Measurements from ENCODE around the gene B4GALT4.
"Not testable (repeated sequence)": the region's sequence is repeated elsewhere in the genome, so short reads cannot be mapped to it uniquely, and the experiment has no call there.

B4GALT4 gene

GRCh38 chr3:119205209-119205608 is 35.5 kb downstream of the B4GALT4 start:
- no peak for DNase-seq (ENCODE audit: low read depth in 2 of 2)

- no peak for DNase-seq (ENCODE audit: low read depth in 2 of 2)
Measured at GRCh38 chr3:119195911-119196310, 44.8 kb downstream of the B4GALT4 start.

- DNase-seq (ENCODE audit: low read depth in 2 of 2) = no peak
Measured at GRCh38 chr3:119195151-119195476, 45.6 kb downstream of the B4GALT4 start.

- DNase-seq (ENCODE audit: low read depth in 2 of 2) = no peak
Measured at GRCh38 chr3:119194237-119195150, 46.2 kb downstream of the B4GALT4 start.

- no peak for DNase-seq (ENCODE audit: low read depth in 2 of 2)
Measured at GRCh38 chr3:119191800-119192199, 48.9 kb downstream of the B4GALT4 start.

- no peak for DNase-seq (ENCODE audit: low read depth in 2 of 2)
Measured at GRCh38 chr3:119187266-119187665, 53.4 kb downstream of the B4GALT4 start.

GRCh38 chr3:119184796-119185570 is 55.7 kb downstream of the B4GALT4 start:
- DNase-seq (ENCODE audit: low read depth in 2 of 2) = no peak

- no peak for DNase-seq (ENCODE audit: low read depth in 2 of 2)
Measured at GRCh38 chr3:119184111-119184510, 56.6 kb downstream of the B4GALT4 start.

GRCh38 chr3:119181765-119182164 is 58.9 kb downstream of the B4GALT4 start:
- DNase-seq (ENCODE audit: low read depth in 2 of 2) = no peak

GRCh38 chr3:119177321-119177720 is 63.4 kb downstream of the B4GALT4 start:
- DNase-seq (ENCODE audit: low read depth in 2 of 2) = no peak

GRCh38 chr3:119176778-119177177 is 63.9 kb downstream of the B4GALT4 start:
- no peak for DNase-seq (ENCODE audit: low read depth in 2 of 2)

GRCh38 chr3:119175872-119176756 is 64.6 kb downstream of the B4GALT4 start:
- no peak for DNase-seq (ENCODE audit: low read depth in 2 of 2)

GRCh38 chr3:119173325-119173724 is 67.4 kb downstream of the B4GALT4 start, which contains the start of gene UPK1B:
Gene UPK1B, plus strand, starts transcription at chr3:119173598. Its CDS starts 13,144 bp downstream, at chr3:119186742.
- no peak for DNase-seq (ENCODE audit: low read depth in 2 of 2)

GRCh38 chr3:119170821-119171220 is 69.9 kb downstream of the B4GALT4 start:
- no peak for DNase-seq (ENCODE audit: low read depth in 2 of 2)

GRCh38 chr3:119164745-119165144 is 75.9 kb downstream of the B4GALT4 start:
- not testable (repeated sequence) for DNase-seq (ENCODE audit: low read depth in 2 of 2)
